ENCODE results near the gene PLEKHA1.

The PLEKHA1 gene

DNA sequence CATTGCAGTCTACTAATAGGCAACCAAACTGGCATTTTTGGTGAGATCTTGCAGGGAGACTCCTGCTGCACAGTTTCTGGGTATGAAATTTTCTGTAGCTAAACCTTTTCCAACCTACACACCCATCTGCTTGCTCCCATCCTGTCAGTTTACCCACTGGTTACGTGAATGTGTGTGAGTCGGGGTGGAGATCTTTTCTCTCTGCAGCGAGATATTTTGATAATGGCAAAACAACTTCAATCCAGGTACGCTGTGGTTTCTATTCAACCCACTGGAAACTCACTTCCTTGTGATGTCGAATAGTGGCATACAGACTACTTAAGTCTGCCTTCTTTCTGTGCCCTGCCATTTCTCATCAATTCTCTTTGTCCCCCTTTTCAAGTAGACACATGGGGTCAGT is 4.5 kb downstream of the PLEKHA1 start:
- no peak for DNase-seq (ENCODE audit: low read depth)

DNA sequence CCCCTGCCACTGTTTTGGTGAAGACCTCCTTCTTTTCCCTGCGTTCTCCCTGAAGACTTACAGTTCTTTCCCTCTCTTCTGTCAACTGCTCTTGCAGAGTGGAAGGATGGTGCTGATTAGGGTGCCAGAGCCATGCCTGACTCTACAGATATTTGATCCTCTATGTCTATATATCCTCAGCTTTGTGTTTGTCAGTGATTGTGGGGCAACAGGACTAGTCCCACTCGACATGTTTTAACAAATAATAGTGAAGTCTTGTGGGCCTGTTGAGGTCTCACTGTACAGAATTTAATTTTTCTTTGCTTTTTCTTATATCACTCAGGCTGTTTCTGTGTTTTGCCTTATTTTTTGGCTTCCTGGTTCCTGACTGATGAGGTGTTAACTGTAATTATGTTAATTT is 5.0 kb downstream of the PLEKHA1 start:
- no peak for DNase-seq (ENCODE audit: low read depth)

DNA sequence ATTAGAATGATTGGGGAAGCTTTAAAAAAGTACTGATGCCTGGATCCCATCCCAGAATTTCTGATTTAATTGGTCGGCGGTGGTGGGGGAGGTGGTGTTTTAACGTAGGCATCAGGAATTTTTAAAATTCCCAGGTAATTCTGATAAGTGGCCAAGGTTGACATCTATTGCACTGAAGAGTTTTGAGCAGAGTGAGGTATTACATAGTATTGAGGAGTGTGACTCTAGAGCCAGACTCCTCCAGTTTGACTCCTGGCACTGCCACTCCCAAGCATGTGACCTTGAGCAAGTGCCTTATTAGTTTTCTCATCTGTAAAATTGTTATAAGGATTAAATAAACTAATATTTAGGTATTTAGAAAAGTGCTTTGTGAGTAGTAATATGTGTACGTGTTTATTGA is 6.2 kb downstream of the PLEKHA1 start:
- no peak for DNase-seq (ENCODE audit: low read depth)

DNA sequence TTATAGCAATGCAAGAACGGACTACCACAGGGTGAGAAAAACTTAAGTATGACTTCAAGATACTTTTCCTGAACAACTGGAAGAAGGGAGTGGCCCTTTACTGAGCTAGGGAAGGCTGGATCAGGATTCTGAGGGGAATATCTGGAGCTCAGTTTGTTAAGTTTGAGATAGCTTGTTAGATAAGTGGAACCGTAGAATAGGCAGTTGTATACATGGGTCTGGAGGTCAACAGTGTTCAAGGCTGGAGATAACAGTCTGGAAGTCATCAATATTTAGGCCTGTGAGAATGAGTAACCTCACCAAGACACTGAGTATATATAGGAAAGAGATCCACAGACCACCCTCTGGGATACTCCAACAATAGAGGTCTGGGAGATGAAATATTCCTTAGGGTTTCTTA is 7.2 kb downstream of the PLEKHA1 start:
- no peak for DNase-seq (ENCODE audit: low read depth)

DNA sequence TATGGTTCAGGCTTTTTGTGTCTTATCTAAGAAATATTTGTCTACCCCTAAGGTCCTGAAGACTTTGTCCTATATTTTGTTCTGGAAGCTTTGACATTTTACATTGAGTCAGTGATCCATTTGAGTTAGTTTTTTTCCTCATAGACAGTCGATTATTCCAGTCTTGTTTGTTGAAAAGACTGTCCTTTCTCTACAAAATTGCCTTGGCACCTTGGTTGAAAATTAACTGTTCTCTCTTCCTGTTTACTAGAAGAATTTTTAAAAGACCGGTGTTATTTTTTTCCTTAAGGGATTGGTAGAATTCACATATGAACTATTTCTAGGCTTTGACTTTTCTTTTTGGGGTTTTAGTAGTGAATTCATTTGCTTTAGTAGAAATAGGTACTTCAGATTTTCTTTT is 12.0 kb downstream of the PLEKHA1 start:
- no peak for DNase-seq (ENCODE audit: low read depth)

DNA sequence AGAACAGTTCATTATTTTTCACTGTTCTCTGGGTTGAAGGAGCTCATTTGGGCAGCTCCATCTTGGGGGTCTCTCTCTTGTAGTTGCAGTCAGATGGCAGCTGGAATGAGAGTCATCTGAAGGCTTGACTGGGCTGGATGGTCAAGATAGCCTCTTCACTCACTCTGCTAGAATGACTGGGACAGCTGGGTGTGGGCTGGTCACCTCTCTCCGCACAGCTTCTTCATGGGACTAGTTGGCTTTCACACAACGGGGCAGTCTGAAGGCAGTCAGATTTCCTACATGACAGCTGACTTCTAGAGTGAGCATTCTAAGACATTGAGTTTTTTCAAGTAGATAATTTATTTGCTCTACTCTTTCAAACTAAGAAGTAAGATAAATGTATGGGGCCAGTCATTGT is 13.1 kb downstream of the PLEKHA1 start:
- DNase-seq (ENCODE audit: low read depth), result no peak

DNA sequence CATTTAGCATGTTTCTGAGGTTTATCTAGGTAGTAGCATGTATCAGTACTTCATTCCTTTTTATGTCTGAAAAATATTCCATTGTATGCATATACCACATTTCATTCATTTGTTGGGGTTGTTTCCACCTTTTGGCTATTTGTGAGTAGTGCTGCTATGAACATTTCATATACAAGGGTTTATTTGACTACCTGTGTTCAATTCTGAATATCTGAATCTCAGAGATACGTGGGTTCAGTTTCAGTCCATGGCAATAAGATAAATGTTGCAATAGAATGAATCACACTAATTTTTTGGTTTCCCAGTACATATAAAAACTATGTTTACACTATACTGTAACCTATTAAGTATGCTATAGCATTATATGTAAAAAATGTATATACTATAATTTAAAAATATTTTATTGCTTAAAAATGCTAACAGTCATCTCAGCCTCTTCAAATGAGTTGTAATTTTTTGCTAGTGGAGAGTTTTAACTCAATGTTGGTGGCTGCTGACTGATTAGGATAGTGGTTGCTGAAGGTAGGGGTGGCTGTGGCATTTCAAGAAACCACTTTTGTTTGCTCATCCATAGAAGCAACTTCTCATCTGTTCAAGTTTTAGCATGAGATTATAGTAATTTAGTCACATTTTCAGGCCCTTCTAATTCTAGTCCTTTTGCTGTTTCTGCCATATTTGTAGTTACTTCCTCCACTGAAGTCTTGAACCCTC is 13.9 kb downstream of the PLEKHA1 start:
- no peak for DNase-seq (ENCODE audit: low read depth)

DNA sequence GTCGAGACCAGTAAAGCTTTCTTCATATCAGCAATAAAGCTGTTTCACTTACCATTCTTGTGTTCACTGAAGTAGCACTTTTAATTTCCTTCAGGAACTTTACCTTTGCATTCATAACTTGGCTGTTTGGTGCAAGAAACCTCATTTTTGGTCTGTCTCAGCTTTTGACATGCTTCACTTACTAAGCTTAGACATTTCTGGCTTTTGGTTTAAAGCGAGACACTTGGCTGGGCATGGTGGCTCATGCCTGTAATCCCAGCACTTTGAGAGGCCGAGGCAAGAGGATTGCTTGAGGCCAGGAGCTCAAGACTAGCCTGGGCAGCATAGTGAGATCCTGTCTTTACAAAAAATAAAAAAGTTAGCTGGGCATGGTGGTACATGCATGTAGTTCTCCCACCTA is 15.8 kb downstream of the PLEKHA1 start:
- no peak for DNase-seq (ENCODE audit: low read depth)

DNA sequence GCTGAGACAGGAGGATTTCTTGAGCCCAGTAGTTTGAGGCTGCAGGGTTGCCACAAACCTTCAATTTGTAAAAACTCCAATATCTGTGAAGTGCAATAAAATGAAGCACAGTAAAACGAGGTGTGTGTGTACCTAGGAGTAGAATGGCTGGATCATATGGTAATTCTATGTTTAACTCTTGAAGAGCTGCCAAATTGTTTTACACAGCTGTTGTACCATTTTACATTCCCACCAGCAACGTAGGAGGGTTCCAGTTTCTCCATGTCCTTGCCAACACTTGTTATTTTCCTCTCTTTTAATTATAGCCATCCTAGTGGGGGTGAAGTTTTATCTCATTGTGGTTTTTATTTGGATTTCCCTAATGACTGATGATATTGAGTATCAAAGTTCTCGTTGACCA is 16.2 kb downstream of the PLEKHA1 start:
- DNase-seq (ENCODE audit: low read depth), result no peak

DNA sequence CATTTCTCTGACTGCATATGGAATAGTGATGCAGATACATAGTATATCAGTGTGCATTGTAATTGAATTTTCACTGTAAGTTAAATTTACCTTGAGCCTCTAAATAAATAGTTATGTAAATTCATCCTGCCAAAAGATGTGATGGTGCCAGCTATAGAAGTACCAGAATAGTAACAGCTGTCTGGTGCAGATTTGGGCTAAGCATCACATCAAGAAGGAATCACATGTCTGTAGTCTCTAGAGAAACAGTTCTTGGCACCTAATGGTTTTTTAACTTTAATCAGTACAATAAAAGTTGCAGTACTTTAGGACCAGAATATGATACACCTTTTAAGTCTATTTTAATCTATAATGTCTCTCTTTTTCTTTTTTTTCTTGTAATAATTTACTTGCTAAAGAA is 17.4 kb downstream of the PLEKHA1 start:
- DNase-seq (ENCODE audit: low read depth), result no peak

DNA sequence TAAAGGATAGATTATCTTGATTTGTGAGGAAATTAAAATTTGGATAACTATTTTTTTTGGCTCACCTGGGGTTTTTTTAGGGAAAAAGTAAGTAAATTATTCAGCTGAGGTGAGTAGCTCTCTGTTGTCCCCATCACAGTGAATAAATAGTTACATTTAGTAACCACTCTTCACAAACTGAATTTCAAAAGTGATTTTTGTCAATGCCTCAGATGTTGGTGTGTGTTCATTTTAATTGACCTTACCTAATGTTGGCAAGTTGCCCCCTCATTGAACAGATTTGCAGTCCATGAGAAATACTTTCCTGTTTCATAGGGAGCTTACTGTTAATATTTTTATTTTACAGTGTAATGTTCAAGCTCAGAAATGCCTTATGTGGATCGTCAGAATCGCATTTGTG is 18.3 kb downstream of the PLEKHA1 start:
- no peak for DNase-seq (ENCODE audit: low read depth)

DNA sequence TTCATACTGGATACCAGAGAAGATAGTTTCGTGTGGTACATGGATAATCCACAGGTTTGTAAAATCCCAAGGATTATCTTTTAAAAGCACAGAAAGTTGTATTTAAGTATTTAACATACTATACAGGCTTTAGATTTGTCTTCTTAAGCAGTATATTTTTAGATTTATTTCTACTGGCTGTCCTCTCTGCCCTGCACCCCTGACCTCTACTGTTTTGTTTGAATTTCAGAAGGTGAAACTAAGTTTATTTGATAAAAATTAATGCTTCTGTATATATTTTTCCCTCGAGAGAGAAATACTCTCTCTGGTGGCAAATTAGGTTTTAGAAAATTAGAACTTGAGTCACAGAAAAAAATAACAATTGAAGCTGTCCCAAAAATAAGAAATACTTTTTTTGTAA is 18.8 kb downstream of the PLEKHA1 start:
- no peak for DNase-seq (ENCODE audit: low read depth)

DNA sequence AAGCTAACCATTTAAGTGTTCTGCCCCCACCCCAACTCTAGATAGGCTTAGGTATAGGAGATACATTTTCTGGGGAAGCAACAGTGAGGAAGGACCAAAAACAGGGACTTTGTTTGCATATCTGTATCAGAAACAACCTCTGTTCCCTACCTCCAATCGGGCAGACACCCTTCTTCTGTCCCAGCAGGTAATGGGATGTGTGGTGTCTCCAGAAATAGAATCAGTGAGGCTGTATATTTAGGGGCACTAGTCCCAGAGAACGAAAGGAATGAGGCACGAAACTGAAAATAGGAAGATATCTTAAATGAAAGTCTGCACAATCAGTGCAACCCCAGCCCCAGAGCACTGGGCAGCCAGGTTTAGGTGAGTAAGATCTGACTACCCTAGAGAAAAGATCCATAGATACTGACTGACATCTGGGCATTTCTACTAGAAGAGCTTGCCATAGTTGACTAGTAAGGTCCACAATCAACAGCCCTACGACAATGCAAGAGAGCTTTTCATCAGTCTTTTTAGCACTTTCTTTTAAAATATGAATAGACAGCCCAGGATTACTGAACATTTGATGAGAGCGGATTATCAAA is 28.1 kb downstream of the PLEKHA1 start:
- DNase-seq (ENCODE audit: low read depth), result no peak

DNA sequence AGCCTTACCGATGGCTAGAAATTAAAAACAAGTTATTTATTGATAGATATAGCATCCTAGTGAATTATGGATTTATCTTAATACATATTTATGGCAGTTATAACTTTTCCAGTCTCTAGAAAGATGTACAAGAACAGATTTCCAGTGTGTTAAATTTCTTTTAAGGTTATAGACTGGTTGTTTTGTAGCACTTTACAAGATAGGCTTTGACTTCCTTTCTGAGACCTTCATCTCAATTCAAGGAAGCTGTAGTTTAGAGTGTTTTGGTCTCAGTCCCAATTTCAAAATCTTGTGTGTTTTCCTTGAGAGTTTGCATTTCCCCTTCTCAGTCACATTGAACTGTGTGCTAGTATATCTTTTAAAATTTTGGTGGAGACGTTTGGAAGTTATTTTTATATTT is 30.1 kb downstream of the PLEKHA1 start:
- no peak for DNase-seq (ENCODE audit: low read depth)

DNA sequence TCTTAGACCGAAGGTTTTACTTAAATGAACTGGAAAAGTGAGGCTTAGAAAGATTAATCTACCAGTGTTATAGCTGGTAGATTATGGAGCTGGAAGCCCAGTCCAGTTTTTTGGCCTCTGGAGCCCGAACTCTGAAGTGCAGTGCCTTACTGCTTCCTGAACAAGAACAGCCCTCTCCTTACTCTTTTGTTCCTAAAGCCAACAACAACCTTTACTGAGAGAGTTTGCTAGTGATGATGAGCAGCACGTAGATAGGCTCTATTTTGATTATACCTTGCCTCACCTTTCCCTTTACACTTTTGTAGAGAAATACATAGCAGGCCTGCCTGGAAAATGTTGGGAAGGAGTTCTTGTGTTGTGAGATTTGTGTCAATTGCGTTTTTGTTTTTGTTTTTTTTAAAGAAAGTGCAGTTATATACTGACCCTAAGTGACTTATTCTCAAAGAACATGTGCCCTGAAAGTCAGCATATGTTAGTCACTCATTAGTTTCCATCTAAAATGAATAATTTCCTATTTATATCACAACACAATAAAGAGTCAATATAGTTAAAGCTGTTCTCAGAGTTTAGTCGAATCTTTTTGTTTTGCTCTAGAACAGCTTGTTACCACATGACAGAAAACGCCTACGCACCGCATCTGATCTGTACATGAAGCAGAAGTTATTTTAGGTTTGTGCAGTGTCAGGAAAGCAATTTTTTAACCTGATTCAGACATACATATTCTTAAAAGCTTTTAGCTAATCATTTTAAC is 33.0 kb downstream of the PLEKHA1 start:
- DNase-seq (ENCODE audit: low read depth), result peak; percentile 64

DNA sequence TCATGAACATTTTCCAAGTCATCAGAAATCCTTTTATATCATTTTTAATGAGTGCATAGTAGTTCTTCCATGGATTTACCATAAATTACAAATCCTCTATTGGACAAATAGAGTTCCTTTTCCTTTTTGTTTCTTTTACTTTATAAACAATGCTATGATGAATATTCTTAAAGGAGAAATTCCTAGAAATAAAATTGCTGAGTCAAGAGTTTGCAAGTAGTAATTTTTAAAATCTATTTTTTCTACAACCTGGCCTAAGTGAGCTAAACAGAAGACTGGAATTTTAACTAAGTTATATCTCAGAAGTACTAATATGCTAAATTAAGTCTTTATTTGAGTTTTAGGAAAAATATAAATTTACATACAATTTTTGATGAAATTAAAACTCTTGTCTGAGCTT is 38.8 kb downstream of the PLEKHA1 start:
- DNase-seq (ENCODE audit: low read depth), result no peak

DNA sequence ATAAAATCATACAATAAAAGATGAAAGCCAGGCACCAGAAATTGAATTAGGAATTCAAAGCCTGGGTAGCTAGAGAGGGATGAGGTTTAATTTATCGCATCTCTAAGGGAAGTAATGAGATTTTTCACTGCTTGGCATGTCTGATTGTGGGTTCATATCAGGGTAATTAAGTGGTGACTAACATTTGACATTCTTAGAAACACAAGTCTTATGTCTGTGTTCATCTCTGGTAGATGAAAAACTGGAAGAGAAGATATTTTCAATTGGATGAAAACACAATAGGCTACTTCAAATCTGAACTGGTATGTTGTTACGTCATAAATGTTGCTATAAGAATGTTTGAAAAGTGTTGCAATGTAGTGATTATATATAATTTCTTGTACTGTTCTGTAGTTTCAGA is 43.2 kb downstream of the PLEKHA1 start:
- DNase-seq (ENCODE audit: low read depth), result no peak

DNA sequence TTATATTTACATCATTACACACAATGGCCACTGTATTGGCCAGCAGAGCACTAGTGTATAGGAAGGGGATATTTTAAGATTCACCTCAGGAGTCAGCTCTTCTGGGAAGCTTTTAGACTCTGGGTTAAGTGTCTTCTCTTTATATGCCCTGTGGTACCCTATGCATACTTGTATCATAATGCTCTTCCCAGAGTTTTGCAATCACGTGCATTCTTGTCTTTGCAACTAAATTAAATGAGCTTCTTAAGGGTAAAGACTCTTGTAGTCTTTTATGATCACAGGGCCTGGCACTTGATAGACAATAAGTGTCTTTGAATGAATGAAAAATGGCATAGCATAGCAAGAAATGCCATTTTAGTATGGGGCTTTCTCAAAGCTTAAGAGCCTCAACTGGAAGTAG is 44.5 kb downstream of the PLEKHA1 start:
- DNase-seq (ENCODE audit: low read depth), result no peak

DNA sequence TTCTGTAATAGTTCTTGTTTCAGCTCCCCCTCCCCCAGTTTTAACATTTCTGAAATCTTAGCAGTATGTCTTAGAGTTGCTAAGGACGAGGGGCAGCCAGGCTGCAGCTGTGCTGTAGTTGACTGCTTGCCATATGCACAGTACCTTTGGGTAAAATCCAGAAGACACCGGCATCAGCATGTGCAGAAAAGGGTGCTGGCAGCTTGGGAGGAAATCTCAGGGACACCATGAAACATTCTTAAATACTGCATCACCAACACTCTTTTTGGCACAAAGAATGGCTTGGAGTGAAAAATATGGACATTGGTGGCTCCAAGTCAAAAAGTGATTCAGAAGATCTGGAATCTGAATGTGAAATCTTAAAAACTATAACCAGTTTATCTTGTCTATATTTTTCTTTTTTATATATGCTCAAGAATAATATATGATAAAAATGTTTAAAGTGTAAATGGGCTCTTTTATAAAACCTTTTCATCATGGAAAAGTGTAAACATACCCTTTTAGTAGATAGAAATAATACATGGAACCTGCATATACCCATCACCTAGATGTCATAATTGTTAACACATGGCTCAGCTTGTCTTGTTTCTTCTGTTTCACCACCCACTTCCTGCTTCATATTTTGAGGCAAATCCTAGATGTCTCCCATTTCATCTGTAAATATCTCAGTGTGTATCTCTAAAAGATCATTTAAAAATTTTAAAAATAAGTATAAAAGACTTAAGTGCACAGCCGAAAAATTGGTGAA is 45.5 kb downstream of the PLEKHA1 start:
- no peak for DNase-seq (ENCODE audit: low read depth)

DNA sequence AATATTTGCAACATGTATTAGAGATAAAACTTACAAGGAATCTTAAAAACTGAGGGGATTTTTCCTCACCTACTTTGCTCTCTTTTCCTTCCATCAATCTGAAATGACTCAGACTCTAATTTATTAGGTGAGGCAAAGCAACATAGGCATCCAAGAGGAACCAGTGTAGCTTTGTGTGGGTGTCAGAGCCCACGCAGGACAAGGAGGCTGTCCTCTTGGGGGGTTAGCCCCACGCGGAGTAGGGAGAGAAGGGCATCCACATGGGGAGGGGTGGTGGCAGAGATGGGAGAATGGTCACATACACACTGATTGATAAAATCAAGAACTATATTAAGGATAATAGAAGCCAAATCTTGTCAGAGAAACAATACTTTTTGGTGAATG is 46.1 kb downstream of the PLEKHA1 start:
- DNase-seq (ENCODE audit: low read depth), result no peak

DNA sequence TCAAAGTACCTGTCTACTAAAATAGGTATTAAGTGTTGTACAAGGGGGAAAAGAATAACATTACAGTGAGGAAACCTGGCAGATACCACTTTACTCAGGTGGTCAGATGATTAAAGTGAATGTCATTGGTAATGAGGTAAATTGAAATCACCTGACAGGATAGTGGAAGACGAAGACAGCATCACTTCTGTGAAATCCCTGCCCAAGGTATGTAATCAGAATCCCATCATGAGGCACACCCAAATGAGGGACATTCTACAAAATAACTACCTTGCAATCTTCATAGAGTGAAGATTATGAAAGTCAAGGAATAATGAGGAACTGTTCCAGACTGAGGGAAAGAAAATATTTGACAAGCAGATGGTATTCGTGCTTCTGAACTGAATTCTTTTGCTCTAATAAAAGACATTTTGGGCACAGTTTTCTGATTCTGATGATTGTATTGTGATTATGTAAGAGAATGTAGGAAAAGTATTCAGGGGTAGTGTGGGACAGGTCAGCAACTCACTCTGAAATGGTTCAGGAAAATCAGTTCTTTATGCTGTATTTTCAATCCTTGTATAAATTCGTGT is 46.6 kb downstream of the PLEKHA1 start:
- no peak for DNase-seq (ENCODE audit: low read depth)

DNA sequence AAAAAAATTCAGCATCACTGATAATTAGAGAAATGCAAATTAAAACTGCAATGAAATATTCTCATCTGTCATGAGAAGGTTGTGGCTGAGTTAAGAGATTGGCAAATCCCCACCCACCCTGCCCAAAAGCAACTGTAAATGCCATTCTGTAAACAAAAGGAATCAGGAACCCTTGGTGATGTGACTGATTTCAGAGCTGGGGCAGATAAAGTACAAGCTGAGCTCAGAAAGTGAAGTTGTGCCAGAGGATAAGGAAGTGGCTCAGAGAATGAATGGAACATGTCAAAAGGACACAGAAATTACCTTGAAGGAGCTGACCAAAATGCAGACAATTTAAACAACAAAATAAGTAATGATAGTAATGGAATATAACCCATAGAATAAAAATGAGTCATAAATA is 47.2 kb downstream of the PLEKHA1 start:
- no peak for DNase-seq (ENCODE audit: low read depth)
